DMS53 treated with DMSO at 0.1 percent for 48 hours (cell line): ENCODE data around the gene SPAG16.
"Not testable (repeated sequence)": the region's sequence is repeated elsewhere in the genome, so short reads cannot be mapped to it uniquely, and the experiment has no call there.

ENCODE experiments used
- DNase-seq: peaks from one replicate; lab custom pipeline; 2025; ENCODE audit not compliant: unreplicated experiment; lab: John Stamatoyannopoulos, UW

The SPAG16 gene

DNA sequence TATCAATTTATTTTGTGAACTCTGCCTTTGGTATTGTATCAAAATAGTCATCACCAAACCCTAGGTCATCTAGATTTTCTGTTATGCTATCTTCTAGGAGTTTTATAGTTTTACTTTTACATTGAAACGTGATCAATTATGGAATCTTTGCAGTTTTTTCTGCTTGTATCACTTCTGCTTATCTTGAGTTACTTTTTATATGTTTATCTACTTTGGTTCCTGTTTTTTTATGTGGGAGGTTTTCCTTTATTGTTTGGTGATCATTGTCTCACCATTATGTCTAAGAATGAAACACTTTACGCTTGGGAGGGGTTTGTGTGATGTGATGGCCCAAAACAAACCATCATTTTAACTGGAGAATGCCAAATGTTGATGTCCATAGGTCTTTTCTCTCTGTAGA is 261.2 kb downstream of the SPAG16 start:
- no peak for DNase-seq

DNA sequence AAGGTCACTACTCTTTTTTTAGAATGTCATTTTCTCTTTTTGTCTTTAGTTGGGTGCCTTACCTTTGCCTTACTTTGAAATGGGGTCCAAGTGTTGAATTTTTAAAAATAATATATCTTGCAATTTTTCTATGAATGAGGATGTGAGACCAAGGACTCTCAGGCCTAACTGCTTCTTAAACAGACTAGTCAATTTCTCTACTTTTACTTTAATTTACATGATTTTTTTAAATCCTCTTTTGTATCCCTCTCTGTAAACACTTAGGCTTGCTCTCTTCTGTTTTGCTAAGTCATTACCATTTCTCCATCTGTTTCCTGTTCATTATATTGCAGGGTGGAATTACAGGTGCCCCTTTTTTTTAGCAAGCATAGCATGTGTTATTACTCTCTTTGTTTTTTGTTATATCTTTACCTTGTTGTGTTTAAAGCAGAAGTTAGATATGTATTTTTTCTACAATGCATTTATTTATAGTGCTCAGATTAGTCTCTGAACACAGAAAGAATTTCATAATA is 261.8 kb downstream of the SPAG16 start:
- peak; percentile 73 for DNase-seq

DNA sequence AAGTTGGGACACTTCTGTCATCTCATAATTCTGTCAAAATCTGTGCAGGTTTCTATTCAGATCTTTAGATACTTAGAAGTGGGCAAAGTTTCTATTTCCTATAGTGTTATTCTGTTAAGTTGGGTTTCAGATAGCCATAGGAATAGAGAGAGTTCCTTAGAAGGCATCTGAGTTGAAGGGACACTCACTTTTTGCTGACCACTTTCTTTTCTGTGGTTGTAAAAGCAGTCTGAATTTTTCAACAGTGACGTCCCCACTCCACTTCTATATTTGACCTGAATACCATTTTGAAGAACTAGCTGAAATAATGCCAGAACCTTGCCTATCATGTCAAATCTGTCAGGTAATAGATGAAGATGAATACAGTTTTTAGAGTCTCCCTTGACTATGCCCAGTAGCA is 267.3 kb downstream of the SPAG16 start:
- no peak for DNase-seq

DNA sequence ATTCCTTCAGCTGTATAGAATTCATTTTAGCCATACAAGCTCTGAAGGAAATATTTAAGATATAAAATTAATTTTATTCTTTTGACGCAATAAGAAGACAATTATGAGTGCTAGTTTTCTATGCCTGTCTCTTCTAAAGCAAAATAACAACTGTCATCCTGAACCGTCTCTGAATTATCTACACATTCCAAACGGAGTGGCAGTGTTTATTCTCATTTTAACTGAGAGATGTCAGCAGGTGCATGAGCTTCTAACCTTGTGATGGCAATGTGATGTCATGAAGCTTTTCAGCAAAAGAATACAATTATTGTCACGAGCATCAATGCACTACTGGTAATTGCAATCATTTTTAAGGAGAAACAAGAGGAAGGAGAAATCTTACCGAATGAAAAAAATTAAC is 274.8 kb downstream of the SPAG16 start:
- no peak for DNase-seq

DNA sequence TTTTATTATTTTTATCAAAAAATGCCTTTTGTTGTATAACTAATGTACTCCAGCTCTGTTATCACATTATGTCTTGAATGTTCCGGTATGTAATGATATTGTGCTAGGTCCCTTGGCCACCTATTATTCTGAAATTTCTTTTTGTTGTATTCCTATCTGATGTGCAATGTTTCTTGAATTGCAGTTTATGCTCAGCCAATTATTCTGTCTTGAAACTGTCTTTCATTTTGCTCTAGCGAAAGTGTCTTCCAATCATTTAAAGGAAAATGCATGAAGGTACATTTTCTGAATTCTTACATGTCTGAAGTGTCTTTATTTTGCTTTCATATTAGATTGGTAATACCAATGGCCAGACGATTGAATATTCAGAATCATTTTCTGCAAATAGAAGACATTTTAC is 277.5 kb downstream of the SPAG16 start:
- DNase-seq, result no peak

DNA sequence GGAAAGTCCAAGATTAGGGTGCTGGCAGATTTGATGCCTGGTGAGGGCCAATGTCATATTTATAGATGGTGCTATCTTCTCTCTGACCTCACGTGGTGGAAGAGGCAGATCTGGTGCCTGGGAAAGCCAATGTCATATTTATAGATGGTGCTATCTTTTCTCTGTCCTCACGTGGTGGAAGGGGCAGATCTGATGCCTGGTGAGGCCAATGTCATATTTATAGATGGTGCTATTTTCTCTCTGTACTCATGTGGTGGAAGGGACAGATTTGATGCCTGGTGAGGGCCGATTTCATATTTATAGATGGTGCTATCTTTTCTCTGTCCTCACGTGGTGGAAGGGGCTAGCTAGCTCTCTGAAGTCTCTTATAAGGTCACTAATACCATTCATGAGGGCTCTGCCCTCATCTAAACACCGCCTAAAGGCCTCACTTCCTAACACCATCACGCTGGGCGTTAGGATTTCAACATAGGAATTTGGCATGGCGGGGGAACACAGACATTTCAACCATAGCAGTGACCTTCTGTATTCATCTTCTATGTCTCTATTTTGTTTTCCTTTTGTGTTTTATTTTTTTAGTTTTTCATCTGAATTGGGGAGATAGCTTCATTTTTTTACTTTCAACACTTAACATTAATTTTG is 278.4 kb downstream of the SPAG16 start:
- no peak for DNase-seq

DNA sequence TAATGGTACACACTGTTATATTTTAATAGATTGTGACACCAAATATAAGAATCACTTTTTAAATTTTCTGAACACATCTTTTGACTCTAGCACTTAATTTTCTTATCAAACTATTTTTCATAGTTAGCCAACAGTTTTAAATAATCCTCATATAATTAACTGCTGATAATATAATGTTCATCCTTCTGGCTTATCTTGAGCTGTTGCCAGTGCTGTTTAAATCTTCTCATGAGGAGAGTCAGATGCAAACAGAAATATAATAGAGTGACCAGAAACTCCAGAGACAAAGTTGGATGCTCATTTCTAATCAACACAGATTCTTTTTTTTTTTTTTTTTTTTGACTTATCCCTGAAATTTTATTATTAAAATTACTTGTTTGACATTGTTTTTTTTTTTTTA is 282.6 kb downstream of the SPAG16 start:
- DNase-seq, result no peak

DNA sequence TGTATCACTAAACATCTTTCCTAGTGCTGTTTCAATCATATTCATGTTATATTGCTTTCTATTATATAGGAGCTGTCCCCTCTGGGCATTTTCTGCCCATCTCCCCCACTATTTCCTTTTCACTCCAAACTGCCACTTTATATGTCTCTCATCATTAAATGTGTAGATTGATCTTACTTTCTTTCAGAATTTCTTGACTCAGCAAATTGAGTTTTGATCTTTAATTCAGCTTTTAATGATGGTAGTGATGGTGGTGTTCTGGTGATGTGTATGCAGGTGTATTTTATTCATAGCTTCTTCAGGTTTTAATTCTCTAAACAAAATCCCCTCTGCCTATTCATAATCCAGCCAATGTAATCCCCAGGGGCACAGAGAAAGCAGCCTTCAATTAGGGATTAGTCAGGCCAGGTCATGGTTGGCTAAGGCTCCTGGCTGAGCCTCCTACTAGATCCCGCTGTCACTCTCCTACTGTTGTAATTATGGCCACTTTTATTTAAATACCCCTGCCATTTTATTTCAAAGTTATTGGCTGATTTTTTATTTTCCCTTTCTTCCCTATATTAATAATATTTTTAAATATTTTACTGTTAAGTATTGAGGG is 325.4 kb downstream of the SPAG16 start:
- no peak for DNase-seq

DNA sequence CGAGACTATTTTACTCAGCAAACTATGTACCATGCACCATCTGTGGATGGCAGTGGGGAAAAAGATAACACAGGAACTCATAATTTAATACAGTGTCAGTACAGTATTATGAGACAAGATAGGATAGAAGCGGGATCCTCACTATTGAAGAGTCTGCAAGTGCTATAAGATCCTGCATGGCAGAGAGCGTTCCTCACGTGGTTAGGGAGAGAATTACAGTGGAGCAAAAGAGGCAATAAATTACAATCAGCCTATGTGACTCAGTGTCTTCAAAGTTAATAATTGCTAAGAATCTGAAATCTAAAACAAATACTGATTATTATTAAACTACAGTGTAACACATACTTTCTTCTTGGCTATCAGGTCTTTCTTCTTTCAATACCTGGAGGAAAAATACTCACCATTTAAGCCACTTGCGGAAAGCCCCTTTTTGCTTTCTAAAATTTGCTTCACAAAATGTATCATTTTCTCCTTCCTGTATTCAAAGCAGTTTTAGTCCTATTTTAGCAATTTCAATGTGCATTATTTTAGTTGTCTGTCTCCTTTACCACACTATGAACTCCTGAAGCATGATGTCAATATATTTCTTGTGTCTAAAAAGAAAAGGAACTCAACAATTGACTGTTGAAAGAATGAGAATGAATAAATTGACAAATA is 342.9 kb downstream of the SPAG16 start:
- no peak for DNase-seq

DNA sequence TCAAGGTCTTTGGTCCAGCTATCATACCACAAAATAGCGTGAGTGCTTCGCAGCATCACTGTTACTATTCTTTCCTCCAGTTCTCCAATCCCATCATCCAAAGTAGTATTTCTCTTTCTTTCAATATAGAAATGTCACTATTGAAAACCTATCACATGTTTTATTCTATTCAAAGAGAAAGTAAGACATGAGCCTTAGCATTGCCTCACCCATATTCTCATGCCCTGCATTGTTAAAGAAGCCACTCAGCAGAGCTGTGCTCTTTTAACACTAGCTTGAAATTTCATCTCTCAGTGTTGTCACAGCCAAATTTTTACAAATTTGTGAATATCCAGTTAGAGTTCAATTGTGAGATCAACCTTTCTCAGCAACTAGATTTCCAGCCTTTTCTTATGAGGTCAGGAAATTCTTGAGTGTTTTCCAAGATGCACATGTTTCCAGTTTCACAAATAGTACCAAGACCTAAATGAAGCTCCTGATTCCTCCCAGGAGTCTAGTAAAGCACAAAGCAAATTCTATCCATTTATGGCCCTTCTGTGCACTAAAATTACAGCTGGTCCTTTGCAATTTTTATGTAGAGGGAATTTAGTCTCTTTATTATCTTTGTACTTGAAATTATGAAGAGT is 343.7 kb downstream of the SPAG16 start:
- DNase-seq, result no peak

DNA sequence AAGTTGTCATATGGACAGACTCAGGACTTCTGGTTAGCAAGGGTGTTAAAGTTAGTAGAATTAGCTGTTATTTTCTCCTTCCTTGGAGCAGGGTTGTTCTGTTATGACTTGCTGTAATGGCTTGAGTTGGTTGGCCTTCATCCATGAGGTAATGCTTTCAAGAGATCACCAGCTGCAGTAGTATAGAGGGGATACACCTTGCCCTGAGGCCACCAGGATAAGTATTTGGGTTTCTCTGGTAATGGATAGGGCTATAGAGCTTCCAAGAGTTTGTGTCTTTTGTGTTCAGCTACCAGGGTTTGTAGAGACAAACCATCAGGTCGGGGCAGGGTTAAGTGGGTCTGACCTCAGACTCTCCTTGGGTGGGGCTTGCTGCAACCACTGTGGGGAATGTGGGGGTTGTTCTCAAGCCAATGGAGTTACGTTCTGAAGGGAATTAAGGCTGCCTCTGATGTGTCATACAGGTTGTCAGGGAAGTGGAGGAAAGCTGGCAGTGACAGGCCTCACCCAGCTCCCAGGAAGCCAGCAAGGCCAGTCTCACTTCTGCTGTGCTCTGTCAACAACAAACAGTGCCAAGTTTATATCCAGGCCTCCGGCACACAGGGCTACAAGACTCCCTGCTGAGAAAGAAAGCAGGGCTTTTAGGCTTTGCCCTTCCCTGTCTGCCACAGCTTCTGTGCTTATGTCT is 356.6 kb downstream of the SPAG16 start:
- no peak for DNase-seq

DNA sequence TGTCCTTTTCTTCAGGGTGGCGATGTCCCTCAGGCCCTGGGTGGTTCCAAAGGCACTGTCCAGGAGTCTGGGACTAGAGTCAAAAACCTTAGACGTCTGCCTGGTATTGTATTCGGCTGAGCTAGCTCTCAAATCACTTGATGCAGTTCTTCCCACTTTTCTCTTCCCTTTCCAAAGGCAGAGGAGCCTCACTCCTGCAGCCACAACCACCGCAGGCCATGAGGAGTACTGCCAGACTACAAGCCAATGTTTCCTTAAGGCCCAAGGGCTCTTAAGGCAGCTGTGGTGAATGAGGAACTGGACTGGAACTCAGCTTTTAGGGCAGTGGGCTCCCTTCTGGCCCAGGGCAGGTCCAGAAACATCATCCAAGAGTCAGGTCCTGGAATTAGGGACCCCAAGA is 360.7 kb downstream of the SPAG16 start:
- no peak for DNase-seq

DNA sequence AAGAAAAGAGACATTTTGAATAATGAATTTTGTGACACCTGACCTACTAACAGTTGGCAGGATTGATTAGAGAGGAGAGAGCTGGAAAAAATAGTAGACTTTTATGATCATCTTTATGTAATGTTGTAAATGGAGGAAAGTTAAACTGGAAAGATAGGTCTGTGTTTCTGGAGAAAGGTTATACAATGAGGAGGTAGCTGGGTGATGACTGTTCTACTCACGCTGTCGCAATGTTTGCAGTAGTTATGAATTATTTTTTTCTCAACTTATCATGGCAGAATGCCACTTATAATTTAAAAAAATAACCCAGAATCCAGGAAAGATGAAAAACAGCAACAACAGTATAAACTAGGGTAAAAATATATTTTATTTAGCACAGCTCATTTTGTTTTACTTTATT is 364.9 kb downstream of the SPAG16 start:
- no peak for DNase-seq

DNA sequence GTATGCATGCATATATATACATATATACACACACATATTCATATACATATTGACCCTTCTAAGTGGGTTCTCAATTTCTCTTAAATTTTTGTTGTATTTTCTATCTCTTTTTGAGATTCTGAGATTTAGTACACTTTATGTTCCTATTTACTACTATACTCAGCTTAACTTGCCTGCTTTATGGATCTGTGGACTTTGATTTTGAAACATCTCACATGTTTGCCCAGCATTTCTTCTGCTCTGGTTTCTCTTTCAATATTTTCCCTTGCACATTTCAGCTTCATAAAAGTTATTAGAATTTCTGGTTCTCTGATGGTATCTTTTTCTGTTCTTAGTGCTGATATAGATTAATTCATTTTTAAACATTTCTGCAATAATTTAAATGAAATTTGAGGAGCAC is 380.6 kb downstream of the SPAG16 start:
- DNase-seq, result no peak

DNA sequence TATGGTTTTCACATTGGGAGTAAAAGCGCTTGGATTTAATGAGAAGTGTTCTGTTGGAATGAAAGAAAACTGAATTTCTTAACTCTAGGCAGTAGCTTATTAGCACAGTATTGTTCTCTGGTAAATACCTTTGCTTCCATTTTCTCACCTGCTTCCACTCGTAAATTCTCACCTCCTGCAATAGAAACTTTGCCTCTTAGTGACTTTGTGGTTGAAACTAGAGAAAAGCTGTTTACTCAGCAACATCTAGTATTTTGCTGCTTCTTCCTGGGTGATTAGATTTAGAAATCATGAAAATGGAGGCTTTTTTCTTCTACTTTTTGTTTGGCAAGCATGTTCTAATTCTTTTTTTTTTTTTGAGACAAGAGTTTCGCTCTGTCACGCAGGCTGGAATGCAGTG is 385.4 kb downstream of the SPAG16 start:
- no peak for DNase-seq

DNA sequence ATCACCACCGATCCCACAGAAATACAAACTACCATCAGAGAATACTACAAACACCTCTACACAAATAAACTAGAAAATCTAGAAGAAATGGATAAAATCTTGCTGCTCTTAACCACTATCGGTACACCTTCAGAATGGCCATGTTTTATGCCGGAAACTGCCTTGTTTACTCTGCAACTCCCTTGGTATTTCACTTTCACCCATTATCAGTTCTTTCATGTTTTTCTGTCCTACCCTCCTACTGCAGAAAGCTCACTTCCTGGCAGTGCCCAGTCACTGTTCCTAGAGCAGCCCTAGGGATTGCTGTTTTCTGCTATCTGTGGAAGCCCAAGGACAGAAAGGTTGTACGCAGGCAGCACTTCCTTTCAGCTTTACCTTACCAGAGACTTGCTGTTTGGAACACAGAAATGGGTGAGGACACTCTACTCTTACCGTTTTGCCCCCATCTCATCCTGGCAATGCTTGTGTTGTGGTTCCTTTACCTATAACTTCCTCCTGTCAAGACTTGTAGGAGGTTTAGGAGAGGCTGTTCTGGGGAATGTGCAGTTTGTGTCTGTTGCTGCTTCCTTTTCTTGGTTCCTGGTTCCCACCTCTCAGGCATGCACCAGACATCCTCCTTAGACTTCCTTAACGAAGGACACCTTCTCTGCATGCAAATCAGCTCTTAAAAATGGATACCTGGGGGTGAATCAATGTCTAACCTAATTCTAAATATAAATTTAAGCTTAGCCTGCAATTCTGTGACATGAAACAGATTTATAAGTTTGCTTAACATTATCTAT is 394.4 kb downstream of the SPAG16 start:
- no peak for DNase-seq

DNA sequence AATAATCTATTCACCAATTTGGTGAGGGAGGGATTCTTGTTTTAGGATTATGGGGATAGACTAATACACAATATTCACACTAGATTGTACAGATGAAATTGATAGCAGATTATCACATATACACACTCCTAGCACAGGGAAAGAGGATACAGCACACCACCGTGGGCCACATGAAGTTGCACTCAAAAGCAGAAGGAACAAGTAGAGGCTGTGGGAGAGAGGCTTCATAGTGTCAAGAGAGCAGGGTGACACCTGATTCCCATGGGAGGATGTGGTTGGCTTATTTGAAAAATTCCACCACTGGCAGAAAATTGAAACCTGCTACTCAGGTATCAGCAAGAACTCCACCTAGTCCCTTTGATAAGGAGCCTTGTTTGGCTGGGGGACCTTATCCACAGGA is 395.6 kb downstream of the SPAG16 start:
- DNase-seq, result no peak

DNA sequence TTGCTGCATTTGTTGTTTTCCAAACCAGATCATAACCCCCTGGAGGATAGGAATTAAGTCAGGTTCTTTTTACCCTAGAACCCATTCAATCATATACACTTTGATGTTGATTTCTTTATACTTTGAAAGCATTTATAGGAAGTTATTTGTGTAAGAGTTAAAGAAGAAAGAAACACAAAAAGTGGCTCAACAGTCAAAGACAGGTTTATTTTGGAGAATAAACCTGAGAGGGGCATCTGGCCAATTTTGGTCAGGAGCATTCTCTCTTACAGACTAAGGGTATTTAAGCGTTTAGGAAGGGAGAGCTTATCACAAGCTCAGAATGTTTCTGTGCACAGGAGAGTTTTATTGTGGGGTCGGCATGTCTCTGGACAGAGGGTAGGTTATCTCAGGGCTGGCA is 398.0 kb downstream of the SPAG16 start:
- DNase-seq, result no peak

DNA sequence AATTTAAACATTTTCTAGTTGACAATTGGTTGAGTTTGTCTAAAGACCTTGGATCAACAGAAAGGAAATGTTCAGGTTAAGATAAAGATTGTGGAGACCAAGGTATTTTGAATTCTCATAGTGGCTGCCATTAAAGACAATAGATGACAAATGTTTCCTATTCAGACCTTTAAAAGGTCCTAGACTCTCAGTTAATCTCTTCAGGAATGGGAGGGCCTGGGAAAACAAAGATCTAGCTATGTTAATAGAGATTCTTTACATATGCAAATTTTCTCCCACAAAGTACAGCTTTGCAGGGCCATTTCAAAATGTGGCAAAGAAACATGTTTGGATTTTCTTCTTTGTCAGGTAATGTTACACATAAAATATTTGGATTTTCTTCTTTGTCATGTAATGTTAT is 403.9 kb downstream of the SPAG16 start:
- DNase-seq, result no peak

DNA sequence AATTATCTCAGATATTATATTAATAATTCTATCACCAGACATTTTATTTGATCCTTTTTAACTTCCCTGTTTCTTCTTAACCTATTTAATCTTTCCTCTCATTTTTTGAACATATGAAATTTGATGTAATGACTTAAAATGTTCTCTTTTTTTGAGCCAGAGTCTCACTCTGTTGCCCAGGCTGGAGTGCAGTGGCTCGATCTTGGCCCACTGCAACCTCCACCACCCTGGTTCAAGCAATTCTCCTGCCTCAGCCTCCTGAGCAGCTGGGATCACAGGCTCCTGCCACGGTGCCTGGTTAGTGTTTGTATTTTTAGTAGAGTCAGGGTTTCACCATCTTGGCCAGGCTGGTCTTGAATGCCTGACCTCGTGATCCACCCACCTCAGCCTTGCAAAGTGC is 404.6 kb downstream of the SPAG16 start:
- not testable (repeated sequence) for DNase-seq

DNA sequence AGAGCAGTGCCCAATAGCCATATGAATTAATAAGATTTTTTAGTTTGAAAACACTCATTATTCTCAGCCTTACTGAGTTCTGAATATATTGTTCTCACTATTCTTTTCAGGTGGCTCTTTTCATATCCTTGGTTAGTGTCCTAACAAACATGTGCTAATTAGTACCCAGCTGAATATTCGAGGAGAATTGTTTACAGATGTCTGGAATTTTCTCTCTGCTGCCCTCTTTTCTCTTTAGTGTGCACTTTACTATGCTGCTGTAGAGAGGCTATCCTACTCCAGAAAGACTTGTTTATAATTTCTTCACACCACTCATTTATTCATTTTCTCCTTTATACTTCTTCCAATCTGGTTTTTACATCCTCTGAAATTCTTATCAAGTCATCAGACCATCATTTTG is 405.3 kb downstream of the SPAG16 start:
- DNase-seq, result no peak
